Activated gamma-delta T cell treated with anti-CD3 and anti-CD28 coated beads, Interleukin-2, amount 50 U/mL, for 16 hours (primary cell): ENCODE measurements around the gene DAPK2.

Experiments used
- DNase-seq: peaks from one replicate; pipeline ENCODE4 v3.0.0-alpha.2; 2020; ENCODE audit warnings: low read depth

DAPK2 gene

DNA sequence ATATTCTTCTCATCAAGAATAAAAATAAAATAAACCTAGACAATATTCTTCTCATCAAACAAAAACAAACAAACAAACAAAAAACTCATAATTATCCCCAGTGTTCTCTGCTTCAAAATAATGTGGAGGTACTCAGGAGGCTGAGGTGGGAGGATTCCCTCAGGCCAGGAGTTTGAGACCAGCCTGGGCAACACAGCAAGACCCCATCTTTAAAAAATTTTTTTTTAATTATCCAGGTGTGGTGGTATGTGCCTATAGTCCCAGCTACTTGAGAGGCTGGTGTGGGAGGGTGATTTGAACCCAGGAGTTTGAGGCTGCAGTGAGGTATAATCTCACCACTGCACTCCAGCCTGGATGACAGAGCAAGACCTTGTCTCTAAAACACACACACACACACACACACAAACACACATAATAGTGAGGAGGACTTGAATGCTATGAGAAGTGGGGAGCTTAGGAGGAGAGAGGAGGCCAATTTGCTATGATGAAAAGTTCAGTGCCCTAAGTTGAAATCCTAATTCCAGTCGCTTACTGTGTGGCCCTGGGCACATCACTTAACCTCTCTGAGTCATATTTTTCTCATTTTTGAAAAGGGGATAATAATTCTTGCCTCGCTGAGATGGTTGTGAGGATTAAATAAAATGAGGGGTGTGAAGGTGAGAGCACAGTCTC is 176.8 kb downstream of the DAPK2 start:
- no peak for DNase-seq

DNA sequence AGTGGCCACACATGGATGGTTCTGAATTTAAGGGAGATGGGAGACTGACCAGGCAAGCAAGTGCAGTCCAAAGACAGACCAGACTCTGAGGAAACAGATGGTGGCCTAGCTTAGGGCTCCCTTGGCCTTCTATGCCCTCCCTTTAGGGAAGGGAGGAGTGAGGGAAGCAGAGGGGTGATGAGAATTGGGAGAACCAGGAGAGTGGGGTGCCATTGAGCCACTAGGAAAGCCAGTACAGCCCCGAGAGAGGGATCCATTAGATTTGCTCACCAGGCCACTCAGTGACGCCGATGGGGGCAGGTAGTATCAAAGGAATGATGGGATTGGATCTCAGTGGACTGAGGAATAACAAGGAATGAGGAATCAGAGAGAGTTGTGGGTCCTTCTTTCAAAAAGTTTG is 182.1 kb downstream of the DAPK2 start:
- DNase-seq: no peak

DNA sequence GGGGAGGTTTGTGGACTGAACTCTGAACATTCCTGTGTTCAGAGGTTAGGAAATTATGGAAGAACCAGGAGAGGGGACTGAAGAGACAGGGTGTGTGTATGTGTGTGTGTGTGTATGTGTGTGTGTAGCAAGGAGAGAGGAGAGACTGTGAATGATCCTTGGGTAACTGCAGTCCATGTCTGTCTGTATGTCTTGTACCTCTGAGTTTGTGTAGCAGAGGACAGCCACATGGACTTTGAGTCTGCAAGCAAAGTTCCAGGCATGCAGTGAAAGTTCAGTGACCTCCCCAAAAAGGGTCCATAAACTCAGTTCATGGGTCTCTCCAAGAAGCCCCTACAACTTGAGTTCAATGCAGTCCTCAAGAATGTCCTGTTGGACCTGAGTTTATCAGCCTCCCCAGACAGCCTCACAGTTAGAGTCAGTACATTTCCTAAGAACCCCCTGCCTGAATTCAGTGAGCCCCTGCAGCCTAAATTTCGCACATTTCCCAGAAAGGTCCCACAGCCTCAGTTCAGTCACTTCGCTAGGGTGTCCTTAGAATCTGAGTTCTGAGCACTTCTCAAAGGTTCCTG is 184.3 kb downstream of the DAPK2 start:
- DNase-seq: no peak

DNA sequence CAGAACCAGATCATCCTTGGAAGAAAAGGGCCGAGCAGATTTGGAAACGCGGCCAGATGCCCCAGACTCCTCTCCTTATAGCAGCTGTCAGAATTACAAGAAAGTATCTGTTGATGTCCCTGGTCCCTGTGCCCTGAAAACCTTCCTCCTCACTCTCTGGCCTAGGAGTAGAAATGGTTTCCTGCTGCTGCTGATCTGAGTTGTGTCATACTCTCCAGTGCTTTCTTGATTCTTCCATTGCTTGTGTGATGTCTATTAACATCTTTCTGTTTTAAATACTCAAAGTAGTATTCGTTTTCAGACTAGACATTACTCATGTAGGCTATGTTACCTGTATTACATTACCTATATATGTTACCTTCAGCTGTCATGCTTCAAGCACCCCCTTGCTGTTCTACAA is 185.7 kb downstream of the DAPK2 start:
- DNase-seq: no peak

DNA sequence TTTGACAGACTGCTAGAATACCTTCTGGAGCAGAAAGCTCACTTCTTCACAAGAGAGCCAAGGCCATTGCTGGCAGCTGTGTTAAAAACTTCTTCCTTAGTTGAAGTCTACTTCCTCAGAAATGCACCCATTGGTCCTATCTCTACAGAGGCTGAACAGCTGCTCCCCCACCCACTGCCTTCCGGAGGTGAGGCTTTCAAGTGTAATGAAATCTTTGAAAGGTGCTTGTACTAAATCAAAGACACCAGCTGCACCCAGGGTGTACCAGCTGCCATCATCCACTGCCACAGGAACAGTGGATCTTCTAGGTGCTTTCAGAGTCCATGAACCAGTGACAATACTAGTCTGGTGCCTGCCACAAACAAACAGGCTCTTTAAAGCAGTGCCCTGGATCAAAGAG is 186.1 kb downstream of the DAPK2 start:
- peak; percentile 29 for DNase-seq

DNA sequence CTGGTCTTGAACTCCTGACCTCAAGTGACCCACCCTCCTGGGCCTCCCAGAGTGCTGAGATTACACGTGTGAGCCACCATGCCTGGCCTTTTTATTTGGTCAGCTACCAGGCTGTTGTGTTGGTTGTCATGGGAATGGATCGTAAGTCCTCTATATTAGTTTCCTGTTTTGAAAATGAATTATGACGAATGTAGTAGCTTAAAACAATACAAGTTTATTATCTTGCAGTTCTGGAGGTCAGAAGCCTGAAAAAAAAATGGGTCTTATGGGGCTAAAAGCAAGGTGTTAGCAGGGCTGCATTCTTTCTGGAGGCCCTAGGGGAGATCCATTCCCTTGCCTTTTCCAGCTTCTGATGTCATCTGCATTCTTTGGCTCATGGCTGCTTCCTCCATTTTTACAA is 187.4 kb downstream of the DAPK2 start:
- DNase-seq: no peak

DNA sequence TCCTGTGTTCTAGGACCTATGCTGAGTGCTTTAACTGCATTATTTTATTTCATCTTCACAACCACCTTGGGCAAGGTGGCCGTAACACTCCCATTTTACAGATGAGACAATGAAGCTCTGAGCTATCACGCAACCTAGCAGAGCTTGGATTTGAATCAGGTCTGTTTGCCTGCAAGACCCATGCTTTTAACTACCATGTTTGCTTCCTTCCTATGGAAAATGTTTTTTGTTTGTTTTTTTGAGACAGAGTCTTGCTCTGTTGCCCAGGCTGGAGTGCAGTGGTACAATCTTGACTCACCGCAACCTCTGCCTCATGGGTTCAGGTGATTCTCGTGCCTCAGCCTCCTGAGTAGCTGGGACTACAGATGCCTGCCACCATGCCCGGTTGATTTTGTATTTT is 187.8 kb downstream of the DAPK2 start:
- DNase-seq: no peak

DNA sequence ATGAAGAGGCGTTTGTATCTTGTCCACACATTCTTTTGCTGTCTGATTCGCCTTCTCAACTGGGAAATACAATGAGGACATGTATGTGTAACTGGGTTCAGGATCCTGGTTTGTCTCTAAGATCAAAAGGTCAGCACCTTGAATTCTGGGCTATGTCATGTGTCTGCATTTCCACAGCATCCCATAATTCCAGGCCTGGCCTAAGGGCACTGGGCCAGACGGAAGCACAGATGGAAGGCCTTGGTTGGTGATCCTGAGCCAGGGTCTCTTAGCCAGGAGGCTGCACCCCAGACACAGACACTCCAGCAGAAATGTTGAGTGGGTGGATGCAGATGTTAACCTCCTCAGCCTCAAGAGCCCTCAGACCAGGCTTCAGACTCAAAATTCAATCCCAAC is 188.8 kb downstream of the DAPK2 start:
- DNase-seq: no peak
